ENCODE data around the gene GJB6.

GRCh38 chr13:20185366-20186056 is 46.6 kb downstream of the GJB6 start:
- no peak for TF ChIP-seq CTCF (conservative IDR thresholded peaks at IDR 0.05)
- no peak for TF ChIP-seq EZH2 (IDR thresholded peaks at IDR 0.05; ENCODE audit: low read depth)

All from PC-9 (cell line).